ENCODE data around the gene RASA3. TPM values are rescaled to one million over a fixed set of nuclear protein-coding genes. Genes with fewer than 3 reads are reported as not detected.

RASA3 gene
- total and polyA plus RNA-seq, 2 of the 4 experiments (the other 2 are of a cell fraction), result 21.0 to 31.4 TPM

DNA sequence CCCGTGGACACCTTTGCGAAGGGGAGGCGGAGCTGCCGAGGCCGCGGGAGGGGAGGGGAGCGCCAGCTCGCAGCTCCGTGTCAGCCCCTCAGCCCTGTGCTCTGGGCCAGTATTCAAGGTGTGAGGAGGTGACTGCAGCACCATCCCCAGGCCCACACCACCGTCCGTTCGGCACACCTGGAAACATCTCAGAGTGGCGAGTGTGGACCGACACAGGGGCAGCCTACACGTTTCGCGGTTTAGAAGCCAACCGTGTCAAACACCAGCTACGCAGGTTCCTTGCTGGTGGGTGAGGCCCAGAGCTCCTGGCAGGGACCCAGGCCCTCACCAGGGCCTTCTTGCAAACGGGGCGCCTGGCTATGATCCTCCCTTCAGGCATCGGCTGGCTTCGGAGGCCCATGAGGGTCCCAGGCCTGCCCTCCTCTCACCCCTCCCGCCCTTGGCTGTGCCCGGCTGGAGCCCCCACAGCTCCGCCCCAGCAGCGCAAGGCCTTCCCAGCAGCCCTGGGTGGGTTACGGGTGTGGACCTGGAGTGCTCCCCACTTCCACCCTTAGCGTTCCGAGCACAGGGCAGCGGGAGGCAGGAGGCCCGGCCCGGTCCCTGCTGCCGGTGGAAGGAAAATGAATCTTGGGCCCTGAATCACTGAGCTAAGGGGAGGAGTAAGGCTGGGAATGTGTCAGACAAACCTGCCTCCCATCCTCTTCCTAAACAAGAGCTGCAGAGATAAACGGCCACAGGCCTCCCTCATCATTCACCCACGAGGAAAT lies 159.8 kb downstream of the RASA3 start:
- dilution Hi-C loops (cut with HindIII; ENCODE audit: low sequenced_read_pairs, unreplicated experiment), result no loop called here
- intact Hi-C loops (cut with micrococcal nuclease), result no loop called here
- Histone ChIP-seq H3K4ac (ENCODE audit: low read depth, low read length) (no peak overlapping the region), H3K14ac (replicated peaks; ENCODE audit: low read depth, low read length) (no peak overlapping the region), H2BK20ac (ENCODE audit: low read depth, low read length) (no peak overlapping the region), H2AFZ (replicated peaks; ENCODE audit: low read length, poor library complexity) (no peak overlapping the region), H3K4me2 (ENCODE audit: low read depth, low read length) (no peak overlapping the region), H2AK5ac (ENCODE audit: low read depth, low read length) (no peak overlapping the region), H2BK120ac (ENCODE audit: low read depth, low read length) (no peak overlapping the region), H3K56ac (ENCODE audit: extremely low read depth, insufficient read depth, low read length) (no peak overlapping the region), H4K20me1 (ENCODE audit: insufficient read depth, low read length) (peaks cover 12% of the 10 kb centered on the region; the same call in 1 of the 2 replicates), H3K23ac (ENCODE audit: low read depth, low read length) (no peak overlapping the region), H4K8ac (ENCODE audit: low read depth in 2 of 2, low read length in 2 of 2) (peak overlapping the region in 1 of 2 experiments; percentile 22; a peak in 1 of 4 replicates), H3K9ac (ENCODE audit: low read depth, low read length) (no peak overlapping the region), H3K27ac (ENCODE audit: insufficient read depth, low read length) (no peak overlapping the region), H3K36me3 (ENCODE audit: control insufficient read depth, insufficient read depth, low read length) (peaks cover 54% of the 10 kb centered on the region), H2AK9ac (replicated peaks; ENCODE audit: low read depth, low read length, poor library complexity) (no peak overlapping the region), H3K4me1 (ENCODE audit: control insufficient read depth, insufficient read depth, low read length) (peaks cover 12% of the 10 kb centered on the region), H3K18ac (ENCODE audit: low read depth, low read length) (no peak overlapping the region), H3K9me3 (ENCODE audit: control insufficient read depth, insufficient read depth, low read length) (no peaks in the 10 kb centered on the region), H2BK15ac (ENCODE audit: low read depth, low read length) (no peak overlapping the region), H3K79me1 (ENCODE audit: low read depth in 1 of 2, low read length in 2 of 2) (peaks cover 17 to 76% of the 10 kb centered on the region in 2 experiments), H4K5ac (ENCODE audit: low read depth, low read length) (no peak overlapping the region), H2BK5ac (ENCODE audit: low read depth, low read length, poor library complexity, severe bottlenecking) (no peak overlapping the region), H3K9me1 (ENCODE audit: insufficient read depth, low read length) (peaks cover 21% of the 10 kb centered on the region), H3K4me3 (ENCODE audit: insufficient read depth, low read depth, low read length) (no peak overlapping the region), H4K91ac (ENCODE audit: insufficient read depth, low read depth, low read length) (no peak overlapping the region), H3K27me3 (ENCODE audit: control insufficient read depth, insufficient read depth, low read length) (no peaks in the 10 kb centered on the region)
- ChIA-PET CTCF (no interaction called here), POLR2A (ENCODE audit: unreplicated experiment) (no interaction called here)
- in situ Hi-C loops (cut with MboI; ENCODE audit: low sequenced_read_pairs), result no loop called here
- TF ChIP-seq ELK1 (IDR thresholded peaks at IDR 0.05; ENCODE audit: borderline replicate concordance, low read depth, low read length) (no peak), CTCF (conservative IDR thresholded peaks at IDR 0.05; ENCODE audit: low read depth, low read length) (no peak)
- DNase-seq (peak; percentile 28), ATAC-seq (ENCODE audit: low read depth) (no peak)
- WGBS, 2 experiments (ENCODE audit: extremely low coverage in 2 of 2, insufficient read length in 1 of 2), result 91% methylated on average over 9 of the region's 36 CpGs; no CpG with 5 or more reads in 1 of the 2 experiments
- no TSS peak for BruUV-seq (replicated peaks)

All from IMR-90 (cell line).